Effector memory CD4-positive, alpha-beta T cell (primary cell): ENCODE measurements around the gene MAML3.

Source experiments
- DNase-seq, 3 donors: peaks; one replicate each; pipeline ENCODE4 v3.0.0-alpha.2; 2020
- H3K27ac ChIP-seq: 2 replicates; pipeline ENCODE4 v1.7.0; 2013; ENCODE audit warnings: mild to moderate bottlenecking, low read length, moderate library complexity; ENCODE audit not compliant: insufficient read depth, poor library complexity, severe bottlenecking
- H3K27me3 ChIP-seq: replicated peaks from 2 replicates; pipeline ENCODE4 v1.7.0; 2013; ENCODE audit warnings: mild to moderate bottlenecking, low read length; ENCODE audit not compliant: insufficient read depth, control insufficient read depth, poor library complexity, severe bottlenecking
- H3K36me3 ChIP-seq: 2 replicates; pipeline ENCODE4 v1.7.0; 2013; ENCODE audit warnings: mild to moderate bottlenecking, low read length, moderate library complexity; ENCODE audit not compliant: control insufficient read depth, insufficient read depth
- H3K4me1 ChIP-seq: 2 replicates; pipeline ENCODE4 v1.7.0; 2013; ENCODE audit warnings: low read length, mild to moderate bottlenecking; ENCODE audit not compliant: control insufficient read depth, insufficient read depth, poor library complexity, severe bottlenecking
- H3K4me3 ChIP-seq: 2 replicates; pipeline ENCODE4 v1.7.0; 2013; ENCODE audit warnings: low read length, low read depth, mild to moderate bottlenecking; ENCODE audit not compliant: insufficient read depth, poor library complexity, severe bottlenecking
- H3K9me3 ChIP-seq: 2 replicates; pipeline ENCODE4 v1.7.0; 2013; ENCODE audit warnings: mild to moderate bottlenecking, low read length, moderate library complexity; ENCODE audit not compliant: control insufficient read depth

Gene MAML3

DNA sequence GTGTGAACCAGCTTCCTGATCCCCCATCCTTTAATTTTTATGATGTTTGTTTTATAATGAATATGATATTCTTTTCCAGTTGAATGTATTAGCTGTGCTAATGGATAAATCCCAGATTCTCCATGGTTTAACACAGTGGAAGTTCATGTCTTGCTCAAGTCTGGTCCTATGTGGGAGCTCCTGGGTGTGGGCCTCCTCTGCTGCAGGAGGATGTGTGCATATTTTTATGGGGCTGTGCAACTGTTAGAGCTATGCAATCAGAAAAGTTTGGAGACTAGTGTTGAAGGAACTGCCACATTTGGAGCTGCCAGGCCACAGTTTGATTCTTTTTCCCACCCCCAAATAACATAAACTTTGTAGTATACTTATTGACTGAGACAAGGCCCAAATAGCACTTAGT lies 463.6 kb downstream of the MAML3 start:
- no peaks in the 10 kb centered on the region for H3K27me3 ChIP-seq
- DNase-seq: no peak
- no peaks in the 10 kb centered on the region for H3K4me1 ChIP-seq
- no peaks in the 10 kb centered on the region for H3K9me3 ChIP-seq
- H3K36me3 ChIP-seq: no peaks in the 10 kb centered on the region
- H3K4me3 ChIP-seq: no peak overlapping the region
- no peak overlapping the region for H3K27ac ChIP-seq

DNA sequence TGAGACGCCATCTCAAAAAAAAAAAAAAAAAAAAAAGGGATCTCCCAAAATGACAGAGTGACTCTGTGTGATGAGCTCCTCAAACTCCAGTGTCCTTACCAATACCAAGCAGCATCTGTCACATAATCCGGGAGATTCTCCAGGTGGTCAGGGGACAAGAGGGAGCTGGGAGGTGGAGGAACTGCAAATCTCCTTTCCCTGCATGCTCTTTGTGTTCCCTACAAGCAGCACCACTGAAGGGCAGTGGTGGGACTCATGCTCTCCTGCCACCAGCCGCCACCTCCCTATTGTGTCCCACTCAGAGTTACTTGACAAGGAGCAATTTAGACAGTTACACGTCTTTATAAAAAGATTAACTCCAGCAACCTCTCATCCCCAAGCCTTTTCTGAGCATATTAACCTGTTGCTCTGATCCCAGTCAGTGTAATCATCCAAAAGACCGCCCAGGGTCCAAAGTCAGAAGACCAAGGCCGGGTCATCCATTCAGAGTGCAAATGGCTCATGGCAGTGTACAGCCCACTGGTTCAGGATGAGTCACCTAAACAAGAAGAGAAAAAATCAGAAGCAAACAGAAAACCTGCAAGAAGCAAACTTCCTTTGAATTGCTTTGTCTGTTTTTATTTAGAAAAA lies 464.8 kb downstream of the MAML3 start:
- H3K36me3 ChIP-seq: no peaks in the 10 kb centered on the region
- H3K4me1 ChIP-seq: no peaks in the 10 kb centered on the region
- H3K4me3 ChIP-seq: no peak overlapping the region
- H3K9me3 ChIP-seq: no peaks in the 10 kb centered on the region
- no peak overlapping the region for H3K27ac ChIP-seq
- DNase-seq: no peak
- no peaks in the 10 kb centered on the region for H3K27me3 ChIP-seq

DNA sequence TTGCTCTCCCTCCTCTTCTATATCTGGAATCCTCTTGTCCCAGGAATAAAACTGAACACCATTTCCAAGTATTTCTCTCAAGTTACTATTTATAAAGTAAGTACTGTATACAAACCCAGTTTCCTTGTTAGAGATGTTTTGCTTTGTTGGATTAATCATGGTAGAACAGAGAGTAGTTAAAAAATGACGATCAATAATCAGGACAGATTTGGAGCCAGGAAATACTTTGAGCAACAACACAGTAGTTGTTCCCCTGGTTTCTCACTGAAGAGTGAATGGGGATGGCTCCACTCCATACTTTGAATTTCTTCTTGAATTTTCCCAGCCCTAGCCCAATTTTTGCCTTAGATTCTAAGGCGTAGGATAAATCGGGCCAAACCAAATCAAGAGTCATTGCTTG lies 467.0 kb downstream of the MAML3 start:
- Histone ChIP-seq H3K27me3 (no peaks in the 10 kb centered on the region), H3K4me3 (no peak overlapping the region), H3K9me3 (no peaks in the 10 kb centered on the region), H3K4me1 (no peaks in the 10 kb centered on the region), H3K27ac (no peak overlapping the region), H3K36me3 (no peaks in the 10 kb centered on the region)
- no peak for DNase-seq

DNA sequence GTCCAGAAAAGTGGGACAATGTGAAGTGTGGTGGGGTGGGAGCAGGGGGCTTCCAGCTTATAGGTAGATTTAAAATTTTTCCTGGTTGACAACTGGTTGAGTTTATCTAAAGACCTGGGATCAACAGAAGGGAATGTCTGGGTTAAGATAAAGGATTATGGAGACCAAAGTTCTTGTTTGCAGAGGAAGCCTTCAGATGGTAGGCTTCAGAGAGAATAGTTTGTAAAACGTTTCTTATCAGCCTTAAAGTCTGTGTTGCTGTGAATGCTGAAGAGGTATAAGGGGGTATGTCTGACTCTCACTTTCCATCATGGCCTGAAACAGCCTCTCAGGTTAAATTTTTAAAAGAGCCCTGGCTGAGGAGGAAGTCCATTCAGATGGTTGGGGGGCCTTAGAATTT lies 467.9 kb downstream of the MAML3 start:
- DNase-seq: no peak
- Histone ChIP-seq H3K9me3 (no peaks in the 10 kb centered on the region), H3K27ac (no peak overlapping the region), H3K4me3 (no peak overlapping the region), H3K36me3 (no peaks in the 10 kb centered on the region), H3K4me1 (no peaks in the 10 kb centered on the region), H3K27me3 (no peaks in the 10 kb centered on the region)

DNA sequence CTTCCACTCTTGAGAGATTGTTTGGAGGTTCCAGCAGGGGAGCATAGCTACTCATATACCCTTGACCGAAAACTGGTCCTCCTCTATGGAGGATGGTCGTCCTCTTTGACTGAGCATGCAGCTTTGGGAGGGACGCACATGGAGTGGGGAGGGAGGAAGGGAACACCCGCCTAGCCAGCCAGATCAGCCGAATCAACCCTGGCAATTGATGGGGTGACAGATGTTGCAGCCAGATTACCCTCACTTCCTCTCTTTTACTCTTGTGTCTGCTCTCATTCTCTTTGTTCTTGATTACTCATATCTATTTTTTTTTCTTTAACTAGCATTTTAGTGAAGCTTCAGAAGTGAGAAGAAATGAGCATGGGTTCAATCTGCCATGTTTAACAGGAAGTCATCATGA lies 468.8 kb downstream of the MAML3 start:
- Histone ChIP-seq H3K4me3 (no peak overlapping the region), H3K36me3 (no peaks in the 10 kb centered on the region), H3K4me1 (no peaks in the 10 kb centered on the region), H3K27me3 (no peaks in the 10 kb centered on the region), H3K9me3 (no peaks in the 10 kb centered on the region), H3K27ac (no peak overlapping the region)
- no peak for DNase-seq

DNA sequence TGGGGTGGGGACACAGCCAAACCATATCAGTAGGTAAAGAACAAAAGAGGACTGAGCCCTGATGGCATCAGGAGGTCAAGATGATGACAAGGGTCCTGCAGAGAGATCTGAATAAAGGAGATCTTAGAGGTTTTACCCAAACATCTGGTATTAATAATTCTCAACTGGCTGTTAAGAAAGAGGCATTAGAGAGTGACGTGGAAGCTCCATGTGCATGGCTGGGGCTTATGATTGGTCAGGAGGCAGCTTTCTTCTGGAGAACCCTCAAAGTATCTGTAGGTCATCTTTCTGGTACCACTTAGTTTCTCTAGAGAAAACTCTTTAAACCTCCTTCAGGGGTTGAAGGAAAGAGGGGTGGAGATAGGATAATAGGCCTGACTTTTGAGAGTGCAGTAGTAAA lies 469.6 kb downstream of the MAML3 start:
- no peaks in the 10 kb centered on the region for H3K36me3 ChIP-seq
- H3K9me3 ChIP-seq: no peaks in the 10 kb centered on the region
- no peaks in the 10 kb centered on the region for H3K4me1 ChIP-seq
- H3K27ac ChIP-seq: no peak overlapping the region
- no peak for DNase-seq
- H3K4me3 ChIP-seq: no peak overlapping the region
- no peaks in the 10 kb centered on the region for H3K27me3 ChIP-seq

DNA sequence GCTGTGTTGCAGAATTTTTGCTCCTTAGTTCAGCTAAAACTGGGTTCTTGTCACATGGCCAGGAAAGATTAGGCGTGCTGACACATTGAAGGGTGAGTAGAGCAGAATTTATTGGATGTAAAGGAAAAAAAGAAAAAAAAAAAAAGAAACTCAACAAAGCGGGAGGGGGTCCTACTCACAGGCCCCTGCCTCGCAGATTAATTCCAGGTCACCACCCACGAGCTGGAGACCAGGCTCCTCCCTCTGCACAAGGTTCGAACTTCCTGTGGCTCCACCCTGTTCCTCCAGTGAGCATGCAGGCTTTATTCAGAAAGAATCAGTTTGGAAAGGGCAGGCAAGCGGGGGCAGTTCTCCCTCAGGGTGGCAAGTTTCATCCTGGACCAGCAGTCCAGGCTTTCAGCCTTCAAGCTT lies 471.2 kb downstream of the MAML3 start:
- Histone ChIP-seq H3K4me1 (no peaks in the 10 kb centered on the region), H3K36me3 (no peaks in the 10 kb centered on the region), H3K4me3 (no peak overlapping the region), H3K9me3 (no peaks in the 10 kb centered on the region), H3K27me3 (no peaks in the 10 kb centered on the region), H3K27ac (no peak overlapping the region)
- DNase-seq: no peak

DNA sequence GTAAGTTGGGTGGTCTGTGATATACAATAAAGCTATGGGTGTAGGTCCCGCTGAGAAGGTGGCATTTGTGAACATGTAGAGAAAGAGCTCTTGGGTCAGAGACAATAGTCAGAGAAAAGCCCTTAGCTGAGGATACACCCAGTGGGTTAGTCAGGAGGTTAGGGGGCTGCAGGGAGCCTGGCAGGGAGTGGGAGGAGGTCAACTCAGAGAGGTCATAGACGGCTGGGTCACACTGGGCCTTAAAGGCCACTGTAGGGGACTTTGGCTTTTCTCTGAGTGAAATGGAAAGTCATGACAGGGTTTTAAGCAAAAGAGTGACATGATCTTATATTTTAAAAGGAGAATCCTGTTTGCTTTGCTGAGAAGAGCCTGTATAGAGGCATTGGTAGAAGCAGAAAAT lies 471.7 kb downstream of the MAML3 start:
- Histone ChIP-seq H3K4me1 (no peaks in the 10 kb centered on the region), H3K9me3 (no peaks in the 10 kb centered on the region), H3K4me3 (no peak overlapping the region), H3K36me3 (no peaks in the 10 kb centered on the region), H3K27ac (no peak overlapping the region), H3K27me3 (no peaks in the 10 kb centered on the region)
- DNase-seq: no peak

DNA sequence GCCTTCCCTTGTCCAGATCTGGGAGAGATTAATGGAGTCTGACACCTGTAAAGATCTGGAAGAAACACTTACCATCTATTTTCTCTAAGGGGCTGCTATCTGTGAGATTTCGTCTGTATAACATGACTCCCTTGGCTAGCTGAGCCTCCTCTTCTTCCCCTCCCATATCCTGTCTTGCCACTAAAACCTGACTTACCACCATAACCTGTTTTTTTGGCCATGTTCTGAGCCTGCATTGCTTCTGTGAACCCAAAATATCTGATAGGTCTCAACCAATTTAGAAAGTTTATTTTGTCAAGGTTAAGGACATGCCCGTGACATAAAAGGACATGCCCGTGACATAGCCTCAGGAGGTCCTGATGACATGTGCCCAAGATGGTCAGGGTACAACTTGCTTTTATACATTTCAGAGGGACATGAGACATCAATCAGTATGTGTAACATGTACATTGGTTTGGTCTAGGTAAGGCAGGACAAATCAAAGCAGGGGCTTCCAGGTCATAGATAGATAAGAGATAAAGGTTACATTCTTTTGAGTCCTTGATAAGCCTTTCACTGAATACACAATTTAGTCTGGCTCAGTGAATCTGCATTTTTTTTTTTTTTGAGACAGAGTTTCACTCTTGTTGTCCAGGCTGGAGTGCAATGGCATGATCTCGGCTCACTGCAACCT lies 476.9 kb downstream of the MAML3 start:
- Histone ChIP-seq H3K4me1 (no peaks in the 10 kb centered on the region), H3K4me3 (no peak overlapping the region), H3K27ac (no peak overlapping the region), H3K36me3 (no peaks in the 10 kb centered on the region), H3K27me3 (no peaks in the 10 kb centered on the region), H3K9me3 (no peaks in the 10 kb centered on the region)
- DNase-seq: no peak

DNA sequence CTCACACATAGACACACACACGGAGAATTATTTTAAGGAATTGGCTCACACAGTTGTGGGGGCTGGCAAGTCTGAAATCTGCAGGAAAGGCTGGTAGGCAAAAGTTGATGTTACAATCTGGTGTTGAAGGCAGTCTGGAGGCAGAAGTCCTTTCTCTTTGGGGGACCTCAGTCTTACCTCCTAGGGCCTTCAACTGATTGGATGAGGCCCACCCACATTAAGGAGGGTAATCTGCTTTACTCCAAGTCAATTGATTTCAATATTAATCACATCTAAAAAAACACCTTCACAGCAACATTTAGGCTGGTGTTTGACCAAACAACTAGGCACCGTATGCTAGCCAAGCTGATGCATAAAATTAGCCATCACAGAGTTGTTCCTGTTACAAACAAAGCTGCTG lies 477.6 kb downstream of the MAML3 start:
- H3K4me1 ChIP-seq: no peaks in the 10 kb centered on the region
- no peak for DNase-seq
- H3K27ac ChIP-seq: no peak overlapping the region
- no peaks in the 10 kb centered on the region for H3K9me3 ChIP-seq
- H3K4me3 ChIP-seq: no peak overlapping the region
- no peaks in the 10 kb centered on the region for H3K27me3 ChIP-seq
- no peaks in the 10 kb centered on the region for H3K36me3 ChIP-seq
